Measurements from ENCODE around the gene CCL14. TPM values are rescaled to one million over a fixed set of nuclear protein-coding genes. Genes with fewer than 3 reads are reported as not detected.

CCL14 gene
- polyA plus RNA-seq, 1 of the 3 experiments (the other 2 are of a cell fraction), result not detected

DNA sequence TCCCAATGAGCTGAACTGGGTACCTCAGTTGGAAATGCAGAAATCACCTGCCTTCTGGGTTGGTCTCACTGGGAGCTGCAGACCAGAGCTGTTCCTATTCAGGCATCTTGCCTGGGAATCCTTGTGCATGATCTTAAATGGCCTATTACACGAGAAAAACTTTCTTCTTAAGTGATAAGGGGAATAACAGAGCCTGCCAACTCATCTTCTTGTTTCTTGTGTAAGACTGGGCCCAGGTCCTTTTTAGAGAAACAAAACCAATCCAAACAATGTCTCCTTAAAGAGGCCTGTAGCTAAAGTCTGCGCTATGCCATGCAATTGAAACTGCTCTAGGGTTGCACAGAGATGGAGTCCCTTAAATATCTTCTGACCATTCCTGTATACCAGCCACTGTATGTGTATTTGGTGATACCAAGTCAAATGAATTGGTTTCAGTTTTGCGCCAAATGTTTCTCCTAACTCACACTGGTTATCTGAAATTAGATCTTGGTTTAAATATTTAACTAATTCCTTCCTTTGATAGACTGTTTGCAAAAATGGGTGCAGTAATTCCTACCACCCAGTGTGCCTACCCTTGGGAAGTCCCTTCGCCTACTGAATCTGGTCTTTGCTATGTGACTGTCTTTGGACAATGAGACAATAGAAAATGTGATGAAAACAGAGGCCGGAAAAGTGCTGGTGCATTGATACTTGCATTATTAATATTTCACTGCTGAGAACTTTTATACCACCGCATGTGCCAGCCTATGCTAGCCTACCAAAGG lies 37.8 kb upstream of the CCL14 start:
- no peaks in the 10 kb centered on the region for H3K9me3 ChIP-seq
- WGBS (ENCODE audit: low lambda C conversion rate), result 11% methylated on average over 6 of the region's 6 CpGs
- no peak overlapping the region for H3K27ac ChIP-seq (ENCODE audit: low read depth in 2 of 2, low read length in 1 of 2)
- H3K4me1 ChIP-seq (ENCODE audit: control insufficient read depth in 1 of 2, insufficient read depth in 2 of 2, low read depth in 1 of 2, low read length in 1 of 2), result no peaks in the 10 kb centered on the region
- H3F3A ChIP-seq (replicated peaks; ENCODE audit: insufficient read depth), result no peaks in the 10 kb centered on the region
- ChIA-PET CTCF (no interaction called here), POLR2A (no interaction called here)
- no peaks in the 10 kb centered on the region for H3K9me2 ChIP-seq
- no peak overlapping the region for H3K9ac ChIP-seq
- no peak overlapping the region for H2AFZ ChIP-seq (ENCODE audit: low read depth)
- no peak for DNase-seq
- no peaks in the 10 kb centered on the region for H4K20me1 ChIP-seq (ENCODE audit: insufficient read depth)
- H3K27me3 ChIP-seq (ENCODE audit: insufficient read depth), result no peaks in the 10 kb centered on the region; the same call in 1 of the 2 replicates
- H3K79me2 ChIP-seq (ENCODE audit: insufficient read depth), result no peaks in the 10 kb centered on the region
- TF ChIP-seq, protein P1, sequence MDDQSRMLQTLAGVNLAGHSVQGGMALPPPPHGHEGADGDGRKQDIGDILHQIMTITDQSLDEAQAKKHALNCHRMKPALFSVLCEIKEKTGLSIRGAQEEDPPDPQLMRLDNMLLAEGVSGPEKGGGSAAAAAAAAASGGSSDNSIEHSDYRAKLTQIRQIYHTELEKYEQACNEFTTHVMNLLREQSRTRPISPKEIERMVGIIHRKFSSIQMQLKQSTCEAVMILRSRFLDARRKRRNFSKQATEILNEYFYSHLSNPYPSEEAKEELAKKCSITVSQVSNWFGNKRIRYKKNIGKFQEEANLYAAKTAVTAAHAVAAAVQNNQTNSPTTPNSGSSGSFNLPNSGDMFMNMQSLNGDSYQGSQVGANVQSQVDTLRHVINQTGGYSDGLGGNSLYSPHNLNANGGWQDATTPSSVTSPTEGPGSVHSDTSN (IDR thresholded peaks at IDR 0.05), result no peak
- TF ChIP-seq TEAD4 (IDR thresholded peaks at IDR 0.05; ENCODE audit: borderline replicate concordance, insufficient read depth) (no peak), RFX5 (IDR thresholded peaks at IDR 0.05; ENCODE audit: low read length) (no peak), TAF1 (IDR thresholded peaks at IDR 0.05; ENCODE audit: borderline replicate concordance, low read depth, low read length) (no peak), FOSL2 (IDR thresholded peaks at IDR 0.05; ENCODE audit: borderline replicate concordance, low read depth) (no peak), RAD21 (IDR thresholded peaks at IDR 0.05; ENCODE audit: low read length) (no peak), EP300 (IDR thresholded peaks at IDR 0.05; ENCODE audit: borderline replicate concordance in 1 of 2, low read depth in 1 of 2, low read length in 1 of 2) (no peak), MEF2A (IDR thresholded peaks at IDR 0.05; ENCODE audit: borderline replicate concordance, low read depth) (no peak), MAX (IDR thresholded peaks at IDR 0.05; ENCODE audit: low read depth) (no peak), SIN3A (IDR thresholded peaks at IDR 0.05; ENCODE audit: borderline replicate concordance, low read depth, low read length) (no peak), SMC3 (IDR thresholded peaks at IDR 0.05; ENCODE audit: low read depth, low read length) (no peak), MXI1 (IDR thresholded peaks at IDR 0.05; ENCODE audit: low read depth, low read length) (no peak), ELF1 (IDR thresholded peaks at IDR 0.05) (no peak), REST (IDR thresholded peaks at IDR 0.05; ENCODE audit: low read depth, low read length) (no peak)
- TF ChIP-seq, protein P2, sequence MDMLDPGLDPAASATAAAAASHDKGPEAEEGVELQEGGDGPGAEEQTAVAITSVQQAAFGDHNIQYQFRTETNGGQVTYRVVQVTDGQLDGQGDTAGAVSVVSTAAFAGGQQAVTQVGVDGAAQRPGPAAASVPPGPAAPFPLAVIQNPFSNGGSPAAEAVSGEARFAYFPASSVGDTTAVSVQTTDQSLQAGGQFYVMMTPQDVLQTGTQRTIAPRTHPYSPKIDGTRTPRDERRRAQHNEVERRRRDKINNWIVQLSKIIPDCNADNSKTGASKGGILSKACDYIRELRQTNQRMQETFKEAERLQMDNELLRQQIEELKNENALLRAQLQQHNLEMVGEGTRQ (IDR thresholded peaks at IDR 0.05; ENCODE audit: borderline replicate concordance, low read depth, low read length), result no peak
- no peak overlapping the region for H3K4me3 ChIP-seq (ENCODE audit: low read depth in 2 of 2, low read length in 1 of 2)
- no peaks in the 10 kb centered on the region for H3K36me3 ChIP-seq (replicated peaks in 1 of 2; ENCODE audit: control insufficient read depth in 1 of 2, insufficient read depth in 2 of 2, low read length in 1 of 2)
- no peak overlapping the region for H3K4me2 ChIP-seq

Measured in SK-N-SH (cell line).